ENCODE measurements around the gene MKLN1.

The MKLN1 gene

DNA sequence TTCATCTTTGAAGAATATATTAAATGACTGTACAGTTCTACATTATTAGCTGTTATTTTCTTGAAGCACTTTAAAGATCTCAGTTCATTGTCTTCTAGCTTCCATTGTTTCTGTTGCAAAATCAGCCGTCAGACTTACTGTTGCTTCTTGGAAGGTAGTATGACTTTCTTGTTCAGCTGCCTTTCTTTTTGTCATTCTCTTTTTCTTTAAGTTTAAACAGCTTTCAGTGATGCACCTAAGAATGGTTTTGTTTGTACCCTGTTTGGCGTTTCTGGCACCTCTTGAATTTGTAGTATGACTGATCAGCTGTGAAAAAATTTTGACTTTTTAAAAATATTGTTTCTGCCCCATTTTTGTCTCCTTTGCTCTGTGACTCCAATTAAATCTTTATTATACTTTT, 9.3 kb downstream of the MKLN1 start:
- peak; percentile 30 to 38 for DNase-seq (ENCODE audit: low read depth in 2 of 2)

DNA sequence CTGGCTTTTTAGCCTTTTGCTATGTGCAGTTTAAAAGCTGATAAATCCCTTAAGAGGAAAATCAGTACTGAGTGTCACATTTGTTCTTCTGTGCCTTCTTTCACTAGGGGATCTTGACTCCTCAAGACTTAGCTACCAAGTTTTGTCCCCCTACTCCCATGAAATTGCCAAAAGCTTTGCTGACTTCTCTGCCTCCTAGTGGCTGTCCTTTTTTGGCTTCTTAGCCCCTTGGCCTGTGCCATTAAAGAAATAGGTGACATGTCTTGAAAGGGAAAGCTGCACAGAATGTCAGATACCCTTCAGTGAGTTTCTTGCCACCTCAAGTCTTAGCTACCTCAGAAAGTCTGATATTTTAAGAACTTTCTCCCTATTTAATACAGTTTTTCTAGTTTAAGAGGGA, 10.5 kb downstream of the MKLN1 start:
- no peak for DNase-seq (ENCODE audit: low read depth in 2 of 2)
- no peak overlapping the region for H3K4me3 ChIP-seq (replicated peaks in 1 of 2; ENCODE audit: low read depth in 2 of 2, low read length in 2 of 2)
- TF ChIP-seq, protein P1, sequence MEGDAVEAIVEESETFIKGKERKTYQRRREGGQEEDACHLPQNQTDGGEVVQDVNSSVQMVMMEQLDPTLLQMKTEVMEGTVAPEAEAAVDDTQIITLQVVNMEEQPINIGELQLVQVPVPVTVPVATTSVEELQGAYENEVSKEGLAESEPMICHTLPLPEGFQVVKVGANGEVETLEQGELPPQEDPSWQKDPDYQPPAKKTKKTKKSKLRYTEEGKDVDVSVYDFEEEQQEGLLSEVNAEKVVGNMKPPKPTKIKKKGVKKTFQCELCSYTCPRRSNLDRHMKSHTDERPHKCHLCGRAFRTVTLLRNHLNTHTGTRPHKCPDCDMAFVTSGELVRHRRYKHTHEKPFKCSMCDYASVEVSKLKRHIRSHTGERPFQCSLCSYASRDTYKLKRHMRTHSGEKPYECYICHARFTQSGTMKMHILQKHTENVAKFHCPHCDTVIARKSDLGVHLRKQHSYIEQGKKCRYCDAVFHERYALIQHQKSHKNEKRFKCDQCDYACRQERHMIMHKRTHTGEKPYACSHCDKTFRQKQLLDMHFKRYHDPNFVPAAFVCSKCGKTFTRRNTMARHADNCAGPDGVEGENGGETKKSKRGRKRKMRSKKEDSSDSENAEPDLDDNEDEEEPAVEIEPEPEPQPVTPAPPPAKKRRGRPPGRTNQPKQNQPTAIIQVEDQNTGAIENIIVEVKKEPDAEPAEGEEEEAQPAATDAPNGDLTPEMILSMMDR (IDR thresholded peaks at IDR 0.05; ENCODE audit: low read depth, low read length) = no peak

More for the DNA sequence above, 9.3 kb downstream of the MKLN1 start:
- TF ChIP-seq, protein P1 (IDR thresholded peaks at IDR 0.05; ENCODE audit: low read depth, low read length) = no peak
- H3K4me3 ChIP-seq (replicated peaks in 1 of 2; ENCODE audit: low read depth in 2 of 2, low read length in 2 of 2) = no peak overlapping the region

DNA sequence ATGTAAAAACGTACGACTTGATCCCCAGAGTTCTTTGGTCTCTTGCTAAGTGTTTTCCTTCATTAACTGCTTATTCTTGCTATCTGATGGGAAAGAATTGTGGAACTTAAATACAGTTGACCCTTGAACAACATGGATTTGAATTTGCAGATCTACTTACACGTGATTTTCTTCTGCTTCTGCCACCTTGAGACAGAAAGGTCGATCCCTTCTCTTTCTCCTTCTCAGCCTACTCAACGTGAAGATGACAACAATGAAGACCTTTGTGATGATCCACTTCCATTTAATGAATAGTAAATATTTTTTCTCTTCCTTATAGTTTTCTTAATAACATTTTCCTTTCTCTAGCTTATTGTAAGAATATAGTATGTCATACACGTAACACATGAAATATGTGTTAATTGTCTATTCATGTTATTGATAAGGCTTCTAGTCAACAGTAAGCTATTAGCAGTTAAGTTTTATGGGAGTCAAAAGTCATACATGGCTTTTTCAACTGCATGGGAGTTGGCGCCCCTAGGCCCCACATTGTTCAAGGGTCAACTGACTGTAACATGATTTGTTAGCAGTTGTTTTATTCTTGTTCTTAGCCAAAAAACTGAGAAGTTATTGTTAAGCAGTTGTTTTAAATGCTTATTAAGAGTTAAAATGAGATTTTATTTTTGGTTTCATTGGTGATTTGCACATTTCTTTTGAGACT, 11.2 kb downstream of the MKLN1 start:
- H3K4me3 ChIP-seq (replicated peaks in 1 of 2; ENCODE audit: low read depth in 2 of 2, low read length in 2 of 2) = no peak overlapping the region
- no peak for DNase-seq (ENCODE audit: low read depth in 2 of 2)
- TF ChIP-seq, protein P1 (IDR thresholded peaks at IDR 0.05; ENCODE audit: low read depth, low read length) = no peak

DNA sequence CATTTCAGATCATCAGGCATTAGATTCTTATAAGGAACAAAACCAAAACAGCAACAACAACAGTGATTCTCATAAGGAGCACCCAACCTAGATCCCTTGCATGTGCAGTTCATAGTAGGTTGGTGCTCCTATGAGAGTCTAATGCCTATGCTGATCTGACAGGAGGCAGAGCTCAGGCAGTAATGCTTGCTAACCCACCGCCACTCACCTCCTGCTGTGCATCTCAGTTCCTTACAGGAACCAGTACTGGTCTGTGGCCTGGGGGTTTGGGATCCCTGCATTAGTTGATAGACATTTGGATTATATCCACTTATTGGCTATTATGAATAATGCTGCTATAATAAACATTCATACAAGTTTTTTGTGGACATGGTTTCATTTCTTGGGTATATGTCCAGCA, 14.0 kb downstream of the MKLN1 start:
- TF ChIP-seq, protein P1 (IDR thresholded peaks at IDR 0.05; ENCODE audit: low read depth, low read length) = no peak
- no peak overlapping the region for H3K4me3 ChIP-seq (replicated peaks in 1 of 2; ENCODE audit: low read depth in 2 of 2, low read length in 2 of 2)
- no peak for DNase-seq (ENCODE audit: low read depth in 2 of 2)

DNA sequence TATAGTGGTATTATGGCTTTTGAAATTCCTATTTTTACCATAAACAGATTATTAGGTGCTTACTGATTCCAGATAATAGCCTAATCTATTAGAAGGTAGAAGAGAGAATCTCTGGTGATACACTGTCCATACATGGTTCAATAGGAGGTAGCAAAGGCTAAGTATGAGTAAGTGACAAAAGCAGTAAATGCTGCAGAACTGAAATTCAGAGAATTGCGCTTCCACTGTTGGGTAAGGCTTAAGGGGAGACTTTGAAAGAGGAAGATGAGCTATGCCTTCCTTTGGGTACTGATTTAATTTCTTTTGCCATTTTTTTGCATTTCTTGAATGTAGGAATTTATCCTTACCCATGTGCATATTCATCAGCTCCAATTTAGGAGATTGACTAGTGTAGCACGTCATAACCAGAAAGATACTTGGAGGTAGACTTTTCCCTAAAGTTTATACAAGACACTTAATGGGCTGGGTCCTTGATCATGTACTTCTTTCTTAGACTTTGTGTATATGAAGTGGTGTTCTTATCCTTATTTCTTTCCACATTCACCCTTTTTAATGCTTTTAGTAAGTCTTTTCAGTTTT, 15.3 kb downstream of the MKLN1 start:
- no peak overlapping the region for H3K4me3 ChIP-seq (replicated peaks in 1 of 2; ENCODE audit: low read depth in 2 of 2, low read length in 2 of 2)
- no peak for DNase-seq (ENCODE audit: low read depth in 2 of 2)
- TF ChIP-seq, protein P1 (IDR thresholded peaks at IDR 0.05; ENCODE audit: low read depth, low read length) = no peak

DNA sequence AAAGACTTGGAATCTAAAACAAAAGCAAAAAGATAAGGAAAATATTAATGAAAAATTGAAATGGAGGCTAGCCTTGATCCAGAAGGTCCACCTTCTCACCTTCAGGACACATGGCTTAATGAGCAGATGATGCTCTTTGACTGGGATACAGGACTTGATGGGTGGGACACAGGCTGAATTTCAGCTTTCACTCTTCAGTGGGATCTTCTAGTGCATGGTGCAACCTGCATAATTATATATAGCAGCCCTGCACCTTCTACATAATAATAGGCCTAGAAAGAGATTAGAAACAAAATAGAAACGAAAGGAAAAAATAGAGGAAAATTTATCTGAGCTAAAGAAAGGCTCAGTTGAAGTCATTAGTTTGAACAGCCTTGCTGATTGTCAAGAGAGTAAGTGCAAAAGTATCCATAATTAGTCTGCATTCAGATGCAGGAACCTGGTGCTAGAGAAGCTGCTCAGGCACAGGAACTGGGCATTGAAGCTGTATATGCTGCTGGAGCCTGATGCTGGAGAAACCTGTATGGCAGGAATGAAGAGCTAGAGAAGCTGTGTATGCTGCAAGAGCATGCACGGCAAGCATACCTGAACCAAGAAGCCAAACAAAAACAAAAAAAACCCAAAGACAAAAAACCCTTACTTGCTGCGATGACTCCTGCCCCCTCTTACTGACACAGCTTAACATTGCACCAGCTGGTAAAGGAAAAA, 19.4 kb downstream of the MKLN1 start:
- DNase-seq (ENCODE audit: low read depth in 2 of 2) = no peak
- TF ChIP-seq, protein P1 (IDR thresholded peaks at IDR 0.05; ENCODE audit: low read depth, low read length) = no peak
- no peak overlapping the region for H3K4me3 ChIP-seq (replicated peaks in 1 of 2; ENCODE audit: low read depth in 2 of 2, low read length in 2 of 2)

Measured in cardiac fibroblast (primary cell).